ENCODE results near the gene NCOA5. TPM values are rescaled to one million over a fixed set of nuclear protein-coding genes. Genes with fewer than 3 reads are reported as not detected.
"Not testable (repeated sequence)": the region's sequence is repeated elsewhere in the genome, so short reads cannot be mapped to it uniquely, and the experiment has no call there.

Gene NCOA5
- total RNA-seq, 1 experiment from 2014 or later, result 24.0 TPM

- DNase-seq (ENCODE audit: low read depth), result not testable (repeated sequence)
Measured at GRCh38 chr20:46091622-46092535, 2.1 kb upstream of the NCOA5 start.

DNA sequence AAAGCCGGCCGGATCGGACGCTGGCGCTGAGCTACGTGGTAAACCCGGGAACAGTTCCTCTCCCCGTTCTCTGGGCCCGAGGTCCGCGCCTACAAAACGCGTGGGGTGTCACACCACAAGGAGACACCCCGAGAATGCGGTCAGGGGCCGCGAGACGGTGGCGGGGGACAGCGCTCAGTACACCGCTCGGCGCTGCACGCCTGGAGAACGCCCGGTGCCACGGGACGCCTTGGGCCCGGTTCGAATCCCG lies 670 bp downstream of the NCOA5 start:
- no peak for DNase-seq (ENCODE audit: low read depth)

DNA sequence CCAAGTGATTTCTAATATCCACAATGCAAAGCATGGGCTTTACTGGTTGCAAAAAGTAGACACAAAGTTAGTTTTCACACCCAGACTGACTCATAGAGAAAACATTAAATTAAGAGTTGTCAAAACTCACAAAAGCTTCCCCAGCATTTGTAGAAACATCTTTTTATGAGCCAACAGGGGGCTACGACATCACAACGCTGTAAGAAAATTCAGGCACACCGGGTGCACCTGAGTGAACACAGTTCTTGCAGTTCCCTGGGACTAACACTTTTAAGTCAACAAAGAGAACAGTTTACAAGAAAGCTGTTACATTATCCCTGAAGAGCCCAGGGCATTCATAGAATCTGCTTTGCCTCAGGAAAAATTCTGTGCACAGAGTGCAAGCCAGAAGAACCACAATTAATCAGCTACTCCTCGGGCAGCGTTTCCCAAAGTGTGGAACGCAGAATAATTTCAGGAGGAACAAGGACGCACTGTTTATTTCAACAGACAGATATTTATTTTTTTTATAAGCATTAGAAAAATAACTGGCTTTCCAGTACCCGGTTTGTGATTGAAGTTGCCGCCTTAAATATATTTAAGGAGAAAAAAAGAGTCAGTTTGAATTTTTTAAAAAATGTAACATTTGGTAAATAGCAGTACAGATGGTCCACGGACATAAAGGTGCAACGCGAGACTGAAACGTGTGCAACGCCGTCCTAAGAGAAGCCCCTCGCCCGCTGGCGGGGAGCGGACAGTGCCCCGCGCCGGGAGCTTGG lies 1.2 kb downstream of the NCOA5 start:
- DNase-seq (ENCODE audit: low read depth), result peak; percentile 77

DNA sequence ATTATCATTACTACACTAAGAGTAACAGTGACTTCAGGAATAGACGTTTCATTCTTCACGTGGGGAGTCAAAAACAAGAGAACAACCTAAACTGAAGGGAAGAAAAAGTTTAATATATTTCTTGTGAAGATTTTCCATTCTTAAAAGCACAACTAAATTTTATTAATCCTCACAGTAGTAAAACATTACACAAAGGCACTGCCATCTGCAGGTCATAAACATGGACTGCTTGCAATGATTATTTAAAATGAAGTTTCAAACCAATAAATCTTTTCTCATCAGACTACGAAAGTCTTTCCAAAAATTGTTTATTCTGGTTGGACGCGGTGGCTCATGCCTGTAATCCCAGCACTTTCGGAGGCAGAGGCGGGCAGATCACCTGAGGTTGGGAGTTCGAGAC lies 2.6 kb downstream of the NCOA5 start:
- peak; percentile 24 for DNase-seq (ENCODE audit: low read depth)

DNA sequence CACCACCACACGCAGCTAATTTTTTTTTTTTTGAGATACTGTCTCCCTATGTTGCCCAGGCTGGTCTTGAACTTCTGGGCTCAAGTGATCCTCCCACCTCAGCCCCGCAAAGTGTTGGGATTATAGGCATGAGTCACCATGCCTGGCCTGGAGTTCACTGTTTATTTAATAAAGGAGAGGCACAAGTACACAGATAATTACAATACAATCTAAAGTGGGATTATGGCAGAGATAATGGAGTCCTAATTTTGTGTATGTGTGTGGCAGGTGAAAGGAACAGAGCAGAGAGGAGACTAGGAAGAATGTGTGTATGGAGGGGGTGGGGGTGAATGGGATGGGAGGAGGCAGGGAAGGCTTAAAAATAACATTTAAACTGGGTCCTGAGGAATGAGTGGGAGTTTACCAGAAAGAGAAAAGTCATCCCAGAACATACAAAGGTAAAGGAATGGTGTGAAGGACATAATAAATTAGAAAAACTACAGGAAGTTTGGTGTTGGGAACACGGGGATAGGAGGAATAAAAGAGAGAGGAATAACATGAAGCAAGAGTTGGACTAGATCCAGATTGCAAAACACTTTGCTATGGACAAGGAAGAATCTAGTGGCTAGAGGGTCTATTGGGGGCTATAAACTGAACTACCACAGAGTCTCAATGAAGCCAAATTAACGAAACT lies 4.4 kb downstream of the NCOA5 start:
- DNase-seq (ENCODE audit: low read depth), result peak; percentile 74

GRCh38 chr20:46084805-46085178 lies 5.0 kb downstream of the NCOA5 start:
- DNase-seq (ENCODE audit: low read depth), result no peak

DNA sequence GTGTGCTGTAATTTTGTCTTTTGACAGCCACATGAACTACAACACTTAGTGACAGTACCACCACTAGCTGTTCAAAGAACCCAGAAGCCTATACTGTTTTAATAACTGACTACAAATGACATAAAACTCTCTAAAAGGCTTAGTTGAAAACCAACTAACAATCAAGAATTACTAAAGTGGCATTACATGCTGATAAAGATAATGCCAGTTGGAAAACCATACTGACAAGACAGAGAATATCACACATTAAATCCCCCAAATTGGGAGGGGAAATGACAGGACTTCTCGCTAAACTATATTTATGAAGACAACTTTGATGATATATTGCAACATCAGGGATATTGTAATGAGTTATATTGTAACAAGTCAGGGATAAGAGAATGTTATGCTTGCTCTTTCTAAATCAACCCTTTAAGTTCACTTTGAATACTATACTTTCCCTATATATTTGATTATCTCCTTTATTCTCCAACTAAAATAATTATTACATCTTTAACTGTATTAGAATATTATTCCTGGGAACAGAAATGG lies 6.2 kb downstream of the NCOA5 start:
- DNase-seq (ENCODE audit: low read depth), result no peak

DNA sequence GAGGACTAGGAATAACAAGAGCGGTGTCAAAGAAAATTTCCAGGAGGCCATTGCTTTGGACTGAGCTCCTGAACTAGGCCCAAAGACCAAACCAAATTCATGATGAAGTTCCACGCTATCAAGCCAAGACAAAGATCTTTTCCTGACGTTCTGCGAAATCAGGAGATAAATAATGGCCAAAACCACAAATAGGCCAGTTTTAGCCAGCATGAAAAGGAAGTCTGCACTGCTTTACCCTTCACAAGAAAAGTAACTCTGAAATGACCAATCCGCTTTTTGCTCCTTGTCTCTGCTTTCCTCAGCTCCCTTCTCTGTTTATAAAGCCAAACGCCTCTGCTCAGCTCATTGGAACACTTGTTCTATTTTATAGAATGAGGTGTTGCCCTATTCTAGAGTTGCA lies 6.7 kb downstream of the NCOA5 start:
- no peak for DNase-seq (ENCODE audit: low read depth)

DNA sequence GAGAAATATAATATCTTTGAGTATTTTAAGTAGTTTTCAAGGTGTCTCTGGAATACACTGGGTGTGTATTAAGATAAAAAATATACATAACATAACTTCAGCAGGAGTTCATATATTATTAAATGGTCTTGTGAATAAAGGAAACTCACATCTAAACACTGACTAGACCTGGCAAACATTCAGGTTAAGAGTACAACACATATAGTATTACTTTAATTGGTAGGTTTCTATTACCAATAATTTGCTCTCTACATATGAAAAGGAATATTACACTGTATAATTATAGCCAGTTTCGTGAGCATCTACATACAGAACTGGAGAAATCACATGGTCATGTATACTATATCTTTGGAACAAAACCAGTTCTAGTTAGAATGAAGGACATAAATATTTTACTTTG lies 8.7 kb downstream of the NCOA5 start:
- DNase-seq (ENCODE audit: low read depth), result no peak

GRCh38 chr20:46078954-46079353 lies 10.8 kb downstream of the NCOA5 start:
- DNase-seq (ENCODE audit: low read depth), result no peak

- DNase-seq (ENCODE audit: low read depth), result no peak
Measured at GRCh38 chr20:46077642-46078305, 12.0 kb downstream of the NCOA5 start.

GRCh38 chr20:46076806-46077205 lies 13.0 kb downstream of the NCOA5 start:
- DNase-seq (ENCODE audit: low read depth), result no peak

GRCh38 chr20:46074006-46074405 lies 15.8 kb downstream of the NCOA5 start:
- DNase-seq (ENCODE audit: low read depth), result no peak

DNA sequence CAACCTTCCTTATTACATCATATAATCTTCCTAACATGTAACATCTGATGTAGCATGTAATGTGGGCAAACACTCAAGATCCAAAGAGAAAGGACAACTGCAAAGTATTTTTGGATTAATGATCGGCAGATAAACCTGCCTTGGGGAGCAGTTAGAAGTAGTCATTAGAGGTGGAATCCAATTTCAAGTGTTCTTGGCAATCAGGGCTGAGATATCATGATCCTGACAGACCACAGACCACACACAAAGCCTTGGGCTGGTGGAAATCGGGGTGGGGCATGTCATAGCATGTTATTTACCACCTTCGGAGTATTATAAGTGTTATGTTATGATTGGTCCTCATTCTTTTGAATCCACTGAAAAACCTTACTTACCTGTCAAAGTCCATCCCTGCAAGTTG lies 16.3 kb downstream of the NCOA5 start:
- DNase-seq (ENCODE audit: low read depth), result peak; percentile 19

GRCh38 chr20:46073024-46073423 lies 16.7 kb downstream of the NCOA5 start:
- DNase-seq (ENCODE audit: low read depth), result peak; percentile 31

DNA sequence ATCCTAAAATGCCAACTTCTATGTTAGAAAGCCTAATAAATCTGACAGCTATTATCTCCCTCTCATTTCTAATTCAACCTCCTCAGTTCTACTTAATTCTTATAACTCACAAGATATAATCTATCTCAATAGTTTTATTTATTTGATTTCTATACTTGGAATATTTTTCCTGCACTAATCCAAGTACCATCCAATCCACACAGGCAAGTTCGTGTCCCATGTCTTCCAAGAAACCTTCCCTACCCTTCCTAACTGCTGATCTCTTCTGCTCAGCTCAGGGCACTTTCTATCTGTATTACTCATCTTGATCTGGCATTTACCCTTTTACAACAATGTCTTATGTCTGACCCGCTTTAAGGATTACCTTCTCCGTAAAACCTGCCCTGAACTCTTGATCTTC lies 18.2 kb downstream of the NCOA5 start:
- no peak for DNase-seq (ENCODE audit: low read depth)

GRCh38 chr20:46070215-46070900 lies 19.4 kb downstream of the NCOA5 start:
- peak; percentile 70 for DNase-seq (ENCODE audit: low read depth)

- no peak for DNase-seq (ENCODE audit: low read depth)
Measured at GRCh38 chr20:46065691-46066090, 24.1 kb downstream of the NCOA5 start.

DNA sequence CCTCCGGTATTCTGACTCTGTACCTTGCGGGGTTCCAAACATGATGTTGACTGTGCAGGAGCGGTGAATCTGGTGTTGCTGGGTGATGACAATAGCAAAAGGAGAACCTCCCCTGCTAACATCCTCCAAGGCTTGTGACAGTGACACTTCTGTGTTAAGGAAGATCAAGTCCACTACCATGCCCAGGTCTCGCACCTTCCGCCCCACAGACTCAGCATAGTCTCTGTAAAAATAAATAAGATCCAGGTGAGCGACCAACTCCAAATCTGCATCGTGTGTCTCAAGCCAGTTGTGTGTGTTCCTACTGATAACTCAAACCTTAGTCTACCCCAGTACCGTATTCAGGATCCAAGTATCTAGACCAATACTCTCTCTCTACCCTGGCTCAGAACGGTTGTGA lies 24.8 kb downstream of the NCOA5 start:
- no peak for DNase-seq (ENCODE audit: low read depth)

DNA sequence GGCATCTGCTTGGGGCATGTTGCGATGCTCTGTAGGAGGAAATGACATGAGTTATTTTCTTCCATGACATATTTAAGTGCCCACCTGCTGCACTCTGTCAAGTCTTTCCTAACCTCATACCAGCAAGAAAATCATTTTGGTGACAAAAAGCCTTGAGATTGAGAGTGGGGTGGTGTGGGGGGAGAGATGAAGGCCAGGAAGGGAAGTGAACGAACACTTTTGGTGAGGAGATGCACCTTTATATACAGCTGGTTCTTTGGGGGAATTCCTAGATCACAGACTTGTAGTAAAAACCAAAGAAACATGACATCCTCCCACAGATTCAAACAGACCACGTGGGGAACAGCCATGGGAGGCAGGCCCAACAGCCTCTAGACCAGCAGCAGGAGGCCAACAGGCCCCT lies 26.1 kb downstream of the NCOA5 start:
- DNase-seq (ENCODE audit: low read depth), result no peak

- DNase-seq (ENCODE audit: low read depth), result no peak
Measured at GRCh38 chr20:46063151-46063550, 26.6 kb downstream of the NCOA5 start.

Data from M059J (cell line).